ENCODE data around the gene COL11A1.
"Not testable (repeated sequence)": the region's sequence is repeated elsewhere in the genome, so short reads cannot be mapped to it uniquely, and the experiment has no call there.

The COL11A1 gene

DNA sequence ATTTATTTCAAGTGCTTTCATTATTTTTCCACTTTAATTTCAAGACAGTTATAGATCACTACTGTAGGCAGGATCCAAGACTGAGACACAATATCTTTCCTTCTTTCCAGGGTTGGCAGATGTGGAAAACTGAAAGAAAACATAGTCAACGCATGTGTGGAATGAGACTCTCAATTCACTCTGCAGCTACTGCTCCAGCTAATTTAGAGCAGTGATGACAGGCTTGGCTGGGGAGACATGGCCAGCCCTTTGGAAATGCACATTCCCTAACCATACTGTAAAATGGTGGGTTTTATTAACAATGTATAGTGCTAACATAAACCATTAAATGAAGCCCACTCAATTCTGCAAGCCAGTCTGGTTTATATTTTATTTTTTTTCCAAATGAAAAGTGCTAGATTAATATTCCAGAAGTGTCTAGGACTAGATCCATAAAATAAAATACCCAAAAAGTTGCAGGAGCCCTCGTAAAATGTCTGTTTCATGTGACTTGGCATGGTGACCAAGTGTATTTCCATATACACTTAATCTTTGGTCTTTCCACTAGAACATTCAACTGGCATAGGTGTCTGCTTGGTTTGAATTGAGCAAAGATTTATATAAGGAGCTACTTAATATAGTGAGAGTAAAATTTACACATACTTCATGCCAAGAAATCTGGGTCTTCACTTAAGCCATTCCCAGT, 32.9 kb downstream of the COL11A1 start:
- no peak for DNase-seq

DNA sequence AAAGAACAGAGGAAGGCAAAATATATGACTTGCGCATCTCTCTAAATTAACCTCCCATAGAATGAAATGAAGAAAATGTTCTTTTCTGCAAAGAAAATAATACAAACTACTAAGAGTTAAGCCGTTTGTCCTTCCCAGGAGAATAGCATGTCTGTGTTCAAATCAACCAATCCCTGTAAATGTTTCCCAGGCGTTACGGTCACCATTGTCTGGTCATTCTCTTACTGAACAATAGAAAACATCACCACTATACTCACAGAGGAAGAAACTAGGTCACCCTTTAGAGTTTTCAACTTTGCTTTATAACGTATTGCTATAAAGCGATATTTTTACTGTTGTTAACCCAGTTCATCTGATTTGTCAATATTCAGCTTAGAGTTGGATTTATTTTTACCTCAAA, 34.1 kb downstream of the COL11A1 start:
- no peak for DNase-seq

DNA sequence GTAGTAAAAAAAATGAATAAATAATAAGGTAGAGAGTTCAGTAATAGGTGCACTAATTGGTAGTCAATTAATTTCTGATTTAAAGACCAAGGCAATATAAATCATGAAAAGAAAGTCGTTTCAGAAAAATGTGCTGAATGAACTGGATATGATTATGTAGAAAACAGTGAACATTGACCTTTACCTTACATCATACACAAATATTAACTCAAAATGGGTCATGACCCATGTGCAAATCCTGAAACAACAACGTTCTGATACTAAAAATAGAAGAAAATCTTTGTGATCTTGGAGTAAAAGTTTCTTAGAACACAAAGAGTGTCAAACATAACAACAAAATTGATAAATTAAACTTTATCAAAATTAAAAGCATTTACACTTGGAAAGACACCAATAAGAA, 39.1 kb downstream of the COL11A1 start:
- no peak for DNase-seq

DNA sequence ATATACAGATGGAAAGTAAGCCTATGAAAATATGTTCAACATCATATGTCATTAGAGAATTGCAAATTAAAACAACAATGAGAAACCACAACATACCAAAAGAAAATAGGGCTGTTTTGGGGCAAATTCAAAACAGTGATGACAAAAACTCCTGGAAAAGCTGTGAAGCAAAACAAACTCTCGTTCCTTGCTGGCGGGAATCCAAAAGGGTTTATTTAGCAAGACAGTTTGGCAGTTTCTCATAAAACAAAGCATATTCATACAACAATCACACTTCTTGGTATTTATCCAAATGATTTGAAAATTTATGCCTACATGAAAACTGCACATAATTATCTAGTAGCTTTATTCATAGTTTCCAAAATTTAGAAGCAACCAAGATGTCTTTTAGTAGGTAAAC, 44.4 kb downstream of the COL11A1 start:
- no peak for DNase-seq

DNA sequence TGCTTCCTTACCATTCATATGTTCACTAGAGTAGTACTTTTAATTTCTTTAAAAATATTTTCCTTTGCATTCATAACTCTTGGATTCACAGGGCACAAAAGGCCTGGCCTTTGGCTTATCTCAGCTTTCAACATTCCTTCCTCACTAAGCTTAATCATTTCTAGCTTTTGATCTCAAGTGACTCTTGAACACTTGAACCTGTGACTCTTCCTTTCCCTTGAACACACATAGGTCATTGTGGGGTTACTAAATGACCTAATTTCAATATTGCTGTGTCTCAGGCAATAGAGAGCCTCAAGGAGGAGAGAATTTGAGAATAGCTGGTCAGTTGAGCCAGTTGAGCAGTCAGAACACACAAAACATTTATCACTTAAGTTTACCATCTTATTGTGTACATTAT, 49.9 kb downstream of the COL11A1 start:
- no peak for DNase-seq

DNA sequence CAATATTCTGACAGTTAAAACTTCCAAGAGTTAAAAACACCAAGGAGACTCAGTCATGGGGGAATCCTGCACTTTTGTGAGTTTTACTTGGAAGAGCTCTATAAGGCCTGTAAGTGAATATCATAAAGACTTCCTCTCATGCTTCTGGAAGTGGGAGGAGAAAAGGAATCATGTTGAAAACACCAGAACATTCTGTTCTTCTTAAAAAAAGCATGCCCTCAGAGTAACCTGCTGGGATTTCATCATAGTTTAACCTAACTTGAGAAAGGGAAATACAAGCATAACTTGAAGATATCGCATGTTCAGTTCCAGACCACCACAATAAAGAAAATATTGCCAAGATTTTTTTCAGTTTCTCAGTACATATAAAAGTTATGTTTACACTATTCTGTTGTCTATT, 51.9 kb downstream of the COL11A1 start:
- DNase-seq, result no peak

DNA sequence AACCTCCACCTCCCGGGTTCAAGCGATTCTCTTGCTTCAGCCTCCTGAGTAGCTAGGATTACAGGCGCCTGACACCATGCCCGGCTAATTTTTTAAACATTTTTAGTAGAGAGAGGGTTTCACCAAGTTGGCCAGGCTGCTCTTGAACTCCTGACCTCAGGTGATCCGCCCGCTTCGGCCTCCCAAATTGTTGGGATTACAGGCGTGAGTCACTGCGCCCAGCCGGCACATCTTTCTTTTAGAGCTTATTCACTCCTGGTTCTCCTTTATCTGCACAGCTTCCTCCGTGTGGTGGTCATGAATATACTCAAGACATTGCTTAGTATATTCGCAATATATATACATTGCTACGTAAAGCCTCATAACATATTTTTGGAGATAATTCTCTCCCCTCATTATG, 80.2 kb downstream of the COL11A1 start:
- DNase-seq, result not testable (repeated sequence)

DNA sequence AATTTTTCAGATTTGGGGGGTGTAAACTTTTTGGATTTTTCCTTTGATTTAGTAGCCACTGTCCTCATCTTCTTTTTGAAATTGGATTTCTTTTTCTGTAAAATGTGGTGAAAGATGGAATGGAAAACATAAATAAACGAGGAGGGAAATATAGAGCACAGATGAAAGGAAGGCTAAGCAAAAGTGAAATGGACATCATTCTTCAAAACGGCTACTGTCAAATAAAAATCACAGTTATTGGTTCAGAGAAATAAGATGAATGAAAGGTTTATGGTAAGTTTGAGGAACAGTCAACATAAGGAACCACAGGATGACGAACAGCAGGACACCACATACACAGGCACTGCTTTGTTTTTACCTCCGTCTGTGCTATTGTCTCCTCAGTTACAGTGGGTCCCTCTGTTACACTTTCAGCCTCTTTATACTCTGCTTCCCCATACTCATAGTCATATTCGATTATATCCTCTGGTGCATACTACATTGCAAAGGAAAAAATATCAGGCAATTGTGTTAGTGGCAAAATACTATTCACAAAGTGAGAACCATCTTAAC, 82.4 kb downstream of the COL11A1 start:
- DNase-seq, result no peak

DNA sequence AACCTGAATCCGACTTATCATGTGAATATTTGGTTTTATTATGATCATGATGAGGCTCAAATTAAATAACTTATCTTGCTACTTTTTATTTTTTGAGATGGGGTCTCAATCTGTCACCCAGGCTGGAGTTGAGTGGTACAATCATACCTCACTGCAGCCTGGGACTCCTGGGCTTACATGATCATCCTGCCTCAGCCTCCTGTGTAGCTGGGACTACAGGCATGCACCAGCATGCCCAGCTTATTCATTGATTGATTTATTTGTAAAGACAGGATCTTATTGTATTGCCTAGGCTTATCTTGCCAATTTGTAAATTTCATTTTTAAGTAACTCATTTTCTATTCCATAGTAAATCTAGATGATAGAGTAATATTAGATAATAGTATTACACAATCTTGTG, 84.3 kb downstream of the COL11A1 start:
- DNase-seq, result no peak

DNA sequence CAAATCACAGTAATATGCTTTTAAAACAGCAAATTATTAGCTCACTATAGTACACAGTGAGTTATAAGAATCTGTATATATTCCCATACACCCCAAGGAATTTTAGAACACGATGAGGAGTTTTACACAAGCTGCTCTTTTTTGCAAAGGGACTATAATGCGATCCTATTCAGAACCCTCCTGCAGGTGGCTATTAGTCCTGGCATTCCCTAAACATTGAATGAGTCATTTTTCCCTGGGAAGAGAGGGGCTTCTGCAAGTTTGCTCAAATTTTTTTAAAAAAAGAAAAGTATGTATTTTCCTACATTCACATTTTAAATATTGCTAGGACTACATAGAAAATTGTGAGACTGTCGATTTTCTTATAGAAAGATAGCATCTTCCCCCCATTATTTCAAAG, 106.3 kb downstream of the COL11A1 start:
- DNase-seq, result no peak

DNA sequence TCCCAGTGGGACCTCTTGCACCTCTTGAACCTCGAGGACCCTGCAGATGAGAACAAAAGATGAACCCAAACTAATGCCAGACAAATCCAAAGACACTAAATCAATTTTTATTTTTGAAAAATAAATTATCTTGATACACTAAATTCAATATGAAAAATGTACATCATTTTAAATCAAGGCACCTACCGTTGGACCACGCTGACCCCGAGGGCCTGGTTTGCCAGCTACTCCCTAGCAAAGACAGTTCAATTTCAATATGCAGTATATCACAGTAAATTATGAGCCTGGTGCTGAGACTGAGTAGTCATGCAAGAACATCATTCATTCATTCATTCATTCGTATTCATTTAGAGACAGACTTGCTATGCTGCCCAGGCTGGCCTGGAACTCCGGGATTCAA, 129.4 kb downstream of the COL11A1 start:
- no peak for DNase-seq

DNA sequence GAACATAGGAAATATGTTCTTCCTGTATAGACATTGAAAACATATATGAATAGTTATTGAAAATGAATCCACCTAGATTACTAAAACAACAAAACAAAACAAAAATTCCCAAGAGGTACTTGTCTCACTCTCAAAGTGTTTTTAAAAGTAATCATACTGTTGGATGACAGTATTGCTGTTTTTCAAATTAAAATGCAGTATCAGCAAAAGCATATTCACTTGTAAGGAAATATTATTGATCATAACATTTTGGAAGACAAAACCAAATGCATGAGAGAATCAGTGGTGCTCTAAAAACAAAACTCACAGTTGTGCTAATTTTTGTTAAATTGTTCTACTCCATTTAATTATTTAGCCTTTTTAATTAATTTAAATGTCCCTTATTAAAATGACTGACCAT, 131.0 kb downstream of the COL11A1 start:
- no peak for DNase-seq

DNA sequence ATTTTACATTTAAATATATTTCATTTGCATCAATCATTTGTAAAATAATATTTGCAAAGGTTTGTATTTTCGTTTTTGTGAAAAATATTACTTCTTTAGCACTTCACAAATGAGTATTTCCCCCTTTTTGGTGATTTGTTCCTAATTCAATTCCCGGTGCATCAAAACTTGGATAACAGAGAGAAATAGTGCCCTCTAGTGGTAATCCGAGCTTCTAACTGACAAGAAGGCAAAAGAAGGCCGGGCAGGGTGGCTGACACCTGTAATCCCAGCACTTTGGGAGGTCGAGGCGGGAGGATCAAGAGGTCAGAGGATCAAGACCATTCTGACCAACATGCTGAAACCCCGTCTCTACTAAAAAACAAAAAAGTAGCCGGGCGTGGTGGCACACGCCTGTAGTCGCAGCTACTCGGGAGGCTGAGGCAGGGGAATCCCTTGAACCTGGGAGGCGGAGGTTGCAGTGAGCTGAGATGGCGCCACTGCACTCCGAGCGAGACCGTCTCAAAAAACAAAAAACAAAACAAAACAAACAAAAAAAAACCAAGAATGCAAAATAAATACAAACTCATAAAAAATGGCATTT, 137.7 kb downstream of the COL11A1 start:
- DNase-seq, result peak; percentile 86

DNA sequence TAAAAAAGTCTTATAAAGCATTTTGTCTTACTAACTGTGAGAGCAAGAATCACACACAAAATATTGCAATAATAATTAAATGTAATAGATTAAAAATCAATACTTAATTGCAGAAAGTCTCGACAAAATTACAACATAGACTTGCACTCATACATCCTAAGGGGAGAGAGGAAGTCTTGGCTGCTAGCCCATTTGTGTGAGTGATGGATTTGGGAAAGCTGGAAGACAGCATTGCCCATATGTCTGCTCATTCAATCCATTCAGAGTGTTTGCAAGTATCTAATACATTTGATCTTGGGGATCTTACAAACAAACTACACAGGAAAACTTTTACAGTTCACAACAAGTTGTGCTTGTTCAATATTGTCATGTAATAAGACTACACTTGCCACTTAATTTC, 140.5 kb downstream of the COL11A1 start:
- DNase-seq, result no peak

DNA sequence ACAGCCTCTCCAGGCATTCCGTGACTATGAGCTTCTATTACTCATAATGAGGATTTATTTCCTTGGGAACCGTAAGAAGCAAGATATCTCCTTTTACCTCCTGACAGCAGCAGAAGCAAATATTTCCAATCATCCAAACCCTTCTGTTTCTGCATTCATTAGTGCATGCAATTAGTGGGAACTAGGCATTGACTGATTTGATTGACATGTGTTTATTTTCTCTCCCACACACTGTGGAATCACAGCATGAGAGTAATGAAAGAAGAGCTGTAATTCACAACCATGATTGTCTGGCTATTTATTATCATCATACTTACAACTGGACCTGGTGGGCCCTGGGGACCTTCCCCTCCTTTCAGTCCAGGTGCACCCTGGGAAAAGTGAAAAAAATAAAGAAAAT, 146.8 kb downstream of the COL11A1 start:
- DNase-seq, result no peak

DNA sequence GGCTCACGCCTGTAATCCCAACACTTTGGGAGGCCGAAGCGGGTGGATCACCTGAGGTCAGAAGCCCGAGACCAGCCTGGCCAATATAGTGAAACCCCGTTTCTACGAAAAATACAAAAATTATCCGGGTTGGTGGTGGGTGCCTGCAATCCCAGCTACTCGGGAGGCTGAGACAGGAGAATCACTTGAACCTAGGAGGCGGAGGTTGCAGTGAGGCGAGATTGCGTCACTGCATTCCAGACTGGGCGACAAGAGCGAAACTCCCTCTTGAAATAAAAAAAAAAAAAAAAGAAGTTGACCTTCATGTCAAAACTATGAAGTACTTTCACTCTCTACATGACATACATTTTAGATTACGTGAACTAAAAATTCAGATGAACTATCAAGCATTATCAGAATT, 153.7 kb downstream of the COL11A1 start:
- no peak for DNase-seq

DNA sequence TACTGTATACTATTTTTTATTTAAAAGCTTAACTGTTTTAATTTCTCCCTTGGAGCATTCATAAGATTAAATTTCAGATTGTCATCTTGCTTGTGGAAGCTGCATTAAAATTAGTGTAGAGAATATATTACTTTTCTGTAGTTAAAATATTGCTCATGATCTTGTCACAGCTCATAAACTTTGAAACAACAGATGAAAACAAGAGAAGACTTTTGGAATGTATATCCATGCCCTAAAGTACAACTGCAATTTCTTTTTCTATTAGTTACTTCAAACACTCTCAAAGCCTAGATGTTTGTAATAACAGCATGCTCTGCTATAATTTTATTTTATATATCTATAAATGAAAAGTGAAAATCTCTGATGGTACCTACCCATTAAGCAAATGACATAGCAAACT, 155.9 kb downstream of the COL11A1 start:
- no peak for DNase-seq

DNA sequence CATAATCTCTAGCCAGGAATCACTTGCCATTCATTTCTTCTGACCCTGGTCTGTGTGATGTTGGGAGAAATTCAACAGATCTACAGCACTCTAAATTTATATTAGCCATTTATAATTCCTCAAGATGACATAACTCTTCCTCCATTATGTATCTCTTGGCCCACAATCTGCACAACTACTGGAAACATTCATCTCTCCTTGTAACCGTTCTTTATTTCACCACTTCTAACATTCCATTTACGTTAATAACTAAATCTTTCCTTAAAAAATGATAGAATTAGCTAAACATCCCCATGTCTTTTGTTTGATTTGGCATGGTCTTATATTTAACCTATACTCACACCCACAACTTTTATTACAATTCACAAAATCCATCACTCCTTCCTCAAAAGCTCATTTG, 166.0 kb downstream of the COL11A1 start:
- no peak for DNase-seq

DNA sequence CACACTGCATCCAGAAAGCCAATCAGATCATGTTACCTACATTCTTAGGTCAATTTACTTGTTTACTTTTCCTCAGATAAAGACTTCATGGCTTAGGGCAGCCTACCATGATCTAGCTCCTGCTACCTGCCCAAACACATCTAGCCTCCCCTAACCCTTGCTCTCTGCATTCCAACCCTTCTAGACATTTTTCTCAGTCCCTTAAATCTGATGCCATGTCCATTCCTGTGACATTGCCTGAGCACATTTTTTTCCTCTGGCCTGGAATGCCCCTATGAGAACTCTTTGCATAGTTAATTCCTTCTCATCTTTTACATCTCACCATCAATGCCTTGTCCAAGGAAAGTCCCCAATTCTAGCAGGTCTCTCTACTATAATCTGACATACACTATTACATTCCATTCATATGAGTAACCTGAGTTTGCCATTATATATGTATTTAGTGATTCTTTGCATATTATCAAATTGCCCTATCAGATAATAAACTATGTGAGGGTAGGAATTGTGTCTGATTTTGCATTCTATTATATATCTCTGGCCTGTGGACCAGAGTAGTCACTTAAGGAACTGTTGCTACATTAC, 166.9 kb downstream of the COL11A1 start:
- no peak for DNase-seq

DNA sequence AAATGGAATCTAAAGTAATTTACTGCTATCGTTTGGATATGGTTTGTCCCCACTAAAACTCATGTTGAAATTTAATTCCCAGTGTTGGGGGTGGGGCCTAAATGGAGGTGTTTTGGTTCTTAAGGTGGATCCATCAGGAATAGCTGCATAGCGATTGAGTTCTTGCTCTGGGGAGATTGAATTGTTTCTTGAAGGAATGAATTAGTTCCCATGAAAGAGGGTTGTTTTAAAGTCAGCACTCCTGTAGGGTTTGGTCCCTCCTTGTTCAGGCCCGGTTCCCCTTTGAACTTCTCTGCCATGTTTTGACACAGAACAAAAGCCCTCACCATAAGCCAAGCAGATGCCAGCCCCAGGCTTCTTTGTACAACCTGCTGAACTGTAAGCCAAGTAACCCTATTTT, 170.9 kb downstream of the COL11A1 start:
- no peak for DNase-seq

DNA sequence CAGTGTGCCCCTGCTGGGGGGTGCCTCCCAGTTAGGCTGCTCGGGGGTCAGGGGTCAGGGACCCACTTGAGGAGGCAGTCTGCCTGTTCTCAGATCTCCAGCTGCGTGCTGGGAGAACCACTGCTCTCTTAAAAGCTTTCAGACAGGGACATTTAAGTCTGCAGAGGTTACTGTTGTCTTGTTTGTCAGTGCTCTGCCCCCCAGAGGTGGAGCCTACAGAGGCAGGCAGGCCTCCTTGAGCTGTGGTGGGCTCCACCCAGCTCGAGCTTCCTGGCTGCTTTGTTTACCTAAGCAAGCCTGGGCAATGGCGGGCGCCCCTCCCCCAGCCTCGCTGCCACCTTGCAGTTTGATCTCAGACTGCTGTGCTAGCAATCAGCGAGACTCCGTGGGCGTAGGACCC, 175.0 kb downstream of the COL11A1 start:
- not testable (repeated sequence) for DNase-seq

DNA sequence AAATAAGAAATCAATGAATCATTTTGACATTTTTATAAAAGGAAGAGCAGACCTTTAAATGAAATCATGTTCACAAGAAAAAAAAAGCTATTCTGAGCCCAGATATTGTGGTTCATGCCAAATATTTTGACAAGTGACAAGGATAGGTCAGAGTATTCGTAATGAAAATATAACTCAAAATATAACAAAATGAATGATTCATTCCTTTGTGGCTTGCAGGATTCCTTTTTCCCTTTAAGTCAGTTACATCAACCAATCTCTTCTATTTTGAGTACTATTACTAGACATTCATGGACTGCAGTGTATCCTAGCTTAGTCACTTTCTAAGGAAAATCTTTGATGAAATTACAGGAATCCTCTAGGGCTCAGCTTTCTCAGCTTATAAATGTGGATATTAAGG, 188.7 kb downstream of the COL11A1 start:
- DNase-seq, result no peak

DNA sequence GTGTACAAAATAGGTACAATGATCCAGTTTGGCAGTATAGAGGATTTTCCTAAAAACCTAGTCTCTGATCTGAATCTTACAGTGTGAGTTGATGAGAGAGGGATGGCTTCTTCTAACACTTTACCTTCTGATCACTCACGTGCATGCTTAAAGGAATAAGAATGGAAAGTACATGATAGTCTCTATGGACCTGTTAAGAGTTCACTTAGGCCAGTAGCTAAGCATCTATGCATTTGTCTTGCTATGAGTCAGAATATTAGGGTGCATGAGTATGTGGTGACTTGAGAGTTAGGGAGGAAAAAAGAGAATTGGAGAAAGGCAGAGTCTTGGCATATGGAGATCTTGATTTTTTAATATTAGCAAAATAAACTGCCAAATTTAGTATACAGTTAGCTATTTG, 206.3 kb downstream of the COL11A1 start:
- no peak for DNase-seq

DNA sequence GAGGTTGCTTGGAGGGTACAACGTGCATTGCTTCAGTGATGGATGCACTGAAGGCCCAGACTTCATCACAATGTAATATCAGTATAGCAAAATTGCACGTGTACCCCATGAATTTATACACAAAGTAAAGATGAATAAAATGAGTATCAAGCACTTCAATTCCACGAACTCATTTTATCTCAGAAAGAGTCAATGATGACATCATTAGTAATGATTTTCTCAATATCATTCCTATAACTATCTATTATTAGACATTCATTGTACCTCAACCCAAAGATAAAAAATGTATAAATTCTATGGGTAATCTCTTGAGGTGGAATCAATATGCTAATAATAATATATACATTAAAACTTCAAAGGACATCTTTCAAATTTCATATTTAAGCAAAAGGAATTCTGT, 208.4 kb downstream of the COL11A1 start:
- no peak for DNase-seq

DNA sequence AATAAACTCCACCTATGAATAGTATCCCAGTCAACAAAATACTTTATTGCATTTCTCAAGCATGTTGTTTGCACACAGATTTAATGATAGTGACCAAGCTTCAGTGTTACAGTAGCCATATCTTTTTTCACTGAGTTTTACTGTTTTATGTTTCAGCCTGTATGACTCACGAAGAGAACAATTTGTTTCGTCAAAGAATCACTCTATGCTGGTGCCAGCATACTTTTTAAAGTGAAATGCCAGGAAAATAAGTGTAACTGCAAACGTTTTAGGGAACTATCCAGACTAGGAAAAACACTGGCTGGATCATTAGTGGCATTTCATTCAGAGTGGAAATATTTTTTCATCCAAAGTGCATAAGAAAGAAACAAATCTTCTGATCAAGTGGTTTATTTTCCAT, 210.8 kb downstream of the COL11A1 start:
- DNase-seq, result no peak

Measured in hematopoietic multipotent progenitor cell treated with erythropoietin and hydrocortisone succinate and interleukin-3 and kit ligand, for 6 days (in vitro differentiated cells).